ENCODE data around the gene OR2D3.

- TF ChIP-seq CTCF (IDR thresholded peaks at IDR 0.05): no peak
- no peak for TF ChIP-seq EP300 (IDR thresholded peaks at IDR 0.05)
Measured at GRCh38 chr11:6889835-6890234, 31.0 kb upstream of the OR2D3 start.
